ENCODE data around the gene TUBB4B. TPM values are rescaled to one million over a fixed set of nuclear protein-coding genes. Genes with fewer than 3 reads are reported as not detected.

TUBB4B gene
- total RNA-seq, 3 donors from 2014 or later (not counting 1 experiment from before 2014, with no cell fraction given) = 84.4 to 121 (median 93.9) TPM

DNA sequence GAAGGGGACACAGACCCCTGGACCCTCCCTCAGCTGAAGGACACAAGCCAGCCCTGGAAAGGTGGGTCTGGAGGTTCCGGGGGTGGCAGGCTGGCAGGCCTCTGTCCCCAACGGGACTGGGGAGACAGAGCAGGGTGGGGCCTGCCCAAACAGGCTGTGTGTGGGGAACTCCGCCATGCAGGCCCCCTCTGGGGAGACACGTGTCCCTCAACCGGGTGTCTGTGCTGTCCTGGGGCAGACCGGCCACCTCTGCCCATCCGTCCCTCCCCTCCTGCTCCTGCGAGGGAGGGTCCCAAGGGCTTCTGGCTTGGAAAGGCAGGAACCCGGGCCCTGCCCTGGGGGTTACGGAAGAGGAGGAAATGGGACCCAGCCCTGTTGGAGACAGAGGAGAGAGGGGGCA is 9.0 kb upstream of the TUBB4B start:
- no peak for TF ChIP-seq CTCF (IDR thresholded peaks at IDR 0.05)
- no peak for ATAC-seq
- H3K4me1 ChIP-seq (ENCODE audit: control insufficient read depth, insufficient read depth, low read length) = peaks cover 32% of the 10 kb centered on the region
- Mint-ChIP-seq H3K36me3 (no peaks in the 10 kb centered on the region), H3K27ac (no peak overlapping the region), H3K27me3 (ENCODE audit: low read depth in 2 of 2) (peaks cover 0 to 9% of the 10 kb centered on the region in 2 donors), H3K4me3 (no peak overlapping the region), H3K4me1 (peaks cover 5 to 13% of the 10 kb centered on the region in 2 donors), H3K9me3 (no peaks in the 10 kb centered on the region)
- intact Hi-C loops (cut with micrococcal nuclease) = no loop called here
- no peak for DNase-seq
- no peaks in the 10 kb centered on the region for H3K36me3 ChIP-seq (ENCODE audit: control insufficient read depth, insufficient read depth, low read length)
- no peak overlapping the region for H3K4me3 ChIP-seq (ENCODE audit: low read length)
- no peaks in the 10 kb centered on the region for H3K9me3 ChIP-seq (ENCODE audit: control insufficient read depth, insufficient read depth, low read length)
- 85% methylated on average over 9 of the region's 10 CpGs for WGBS (ENCODE audit: insufficient coverage)
- peaks cover 7% of the 10 kb centered on the region for H3K27me3 ChIP-seq (ENCODE audit: control insufficient read depth, insufficient read depth, low read length)
- no peak overlapping the region for H3K27ac ChIP-seq (ENCODE audit: low read length)

GRCh38 chr9:137232510-137232909 is 8.6 kb upstream of the TUBB4B start:
- ATAC-seq (no peak), DNase-seq (no peak)
- intact Hi-C loops (cut with micrococcal nuclease) = no loop called here
- no peaks in the 10 kb centered on the region for H3K9me3 ChIP-seq (ENCODE audit: control insufficient read depth, insufficient read depth, low read length)
- no peaks in the 10 kb centered on the region for H3K9me3 Mint-ChIP-seq
- H3K4me1 ChIP-seq (ENCODE audit: control insufficient read depth, insufficient read depth, low read length) = peaks cover 32% of the 10 kb centered on the region
- no peak overlapping the region for H3K4me3 ChIP-seq (ENCODE audit: low read length)
- peaks cover 4% of the 10 kb centered on the region for H3K27me3 ChIP-seq (ENCODE audit: control insufficient read depth, insufficient read depth, low read length)
- H3K4me3 Mint-ChIP-seq = no peak overlapping the region
- H3K36me3 Mint-ChIP-seq = no peaks in the 10 kb centered on the region
- 94% methylated on average over 24 of the region's 24 CpGs for WGBS (ENCODE audit: insufficient coverage)
- peaks cover 0 to 8% of the 10 kb centered on the region in 2 donors for H3K27me3 Mint-ChIP-seq (ENCODE audit: low read depth in 2 of 2)
- H3K36me3 ChIP-seq (ENCODE audit: control insufficient read depth, insufficient read depth, low read length) = no peaks in the 10 kb centered on the region
- peaks cover 3 to 13% of the 10 kb centered on the region in 2 donors for H3K4me1 Mint-ChIP-seq
- TF ChIP-seq CTCF (IDR thresholded peaks at IDR 0.05) = no peak
- H3K27ac Mint-ChIP-seq = no peak overlapping the region
- no peak overlapping the region for H3K27ac ChIP-seq (ENCODE audit: low read length)

- ATAC-seq (no peak), DNase-seq (no peak)
- no peak for TF ChIP-seq CTCF (IDR thresholded peaks at IDR 0.05)
- Mint-ChIP-seq H3K36me3 (no peaks in the 10 kb centered on the region), H3K9me3 (no peaks in the 10 kb centered on the region), H3K27ac (no peak overlapping the region), H3K4me3 (no peak overlapping the region), H3K27me3 (ENCODE audit: low read depth in 2 of 2) (peaks cover 0 to 6% of the 10 kb centered on the region in 2 donors), H3K4me1 (peaks cover 0 to 12% of the 10 kb centered on the region in 2 donors)
- 86% methylated on average over 40 of the region's 40 CpGs for WGBS (ENCODE audit: insufficient coverage)
- H3K4me1 ChIP-seq (ENCODE audit: control insufficient read depth, insufficient read depth, low read length) = peaks cover 36% of the 10 kb centered on the region
- H3K4me3 ChIP-seq (ENCODE audit: low read length) = no peak overlapping the region
- intact Hi-C loops (cut with micrococcal nuclease) = no loop called here
- peaks cover 1% of the 10 kb centered on the region for H3K27me3 ChIP-seq (ENCODE audit: control insufficient read depth, insufficient read depth, low read length)
- H3K36me3 ChIP-seq (ENCODE audit: control insufficient read depth, insufficient read depth, low read length) = no peaks in the 10 kb centered on the region
- H3K9me3 ChIP-seq (ENCODE audit: control insufficient read depth, insufficient read depth, low read length) = no peaks in the 10 kb centered on the region
- no peak overlapping the region for H3K27ac ChIP-seq (ENCODE audit: low read length)
Measured at GRCh38 chr9:137233143-137233980, 7.7 kb upstream of the TUBB4B start.

All from natural killer cell (primary cell).